ENCODE results near the gene OR1S2.
"Not testable (repeated sequence)": the region's sequence is repeated elsewhere in the genome, so short reads cannot be mapped to it uniquely, and the experiment has no call there.

Gene OR1S2, protein sequence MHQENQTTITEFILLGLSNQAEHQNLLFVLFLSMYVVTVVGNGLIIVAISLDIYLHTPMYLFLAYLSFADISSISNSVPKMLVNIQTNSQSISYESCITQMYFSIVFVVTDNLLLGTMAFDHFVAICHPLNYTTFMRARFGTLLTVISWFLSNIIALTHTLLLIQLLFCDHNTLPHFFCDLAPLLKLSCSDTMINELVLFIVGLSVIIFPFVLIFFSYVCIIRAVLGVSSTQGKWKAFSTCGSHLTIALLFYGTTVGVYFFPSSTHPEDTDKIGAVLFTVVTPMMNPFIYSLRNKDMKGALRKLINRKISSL

DNA sequence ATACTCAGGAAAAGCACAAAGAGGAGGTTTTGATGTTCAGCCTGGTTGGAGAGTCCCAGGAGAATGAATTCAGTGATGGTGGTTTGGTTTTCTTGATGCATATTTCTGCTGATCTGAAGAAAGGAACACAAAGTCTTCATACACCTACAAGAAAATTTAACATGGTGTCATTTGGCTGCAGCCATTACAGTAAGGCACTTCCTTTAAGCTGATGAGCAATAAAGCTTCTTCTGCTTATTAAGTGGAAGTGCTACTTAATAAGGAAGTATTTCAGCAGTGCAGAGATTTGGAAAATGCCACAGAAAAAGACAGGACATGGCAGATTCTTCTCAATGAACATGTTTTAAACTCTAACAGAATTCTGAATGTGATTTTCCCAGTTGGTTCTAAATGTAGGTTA is at the start of gene OR1S2:
Gene OR1S2, minus strand, starts transcription at position 101 of the 400 bp plus-strand sequence. Its CDS starts 0 bp downstream, at position 101.
- no peak for DNase-seq (ENCODE audit: low read depth)

DNA sequence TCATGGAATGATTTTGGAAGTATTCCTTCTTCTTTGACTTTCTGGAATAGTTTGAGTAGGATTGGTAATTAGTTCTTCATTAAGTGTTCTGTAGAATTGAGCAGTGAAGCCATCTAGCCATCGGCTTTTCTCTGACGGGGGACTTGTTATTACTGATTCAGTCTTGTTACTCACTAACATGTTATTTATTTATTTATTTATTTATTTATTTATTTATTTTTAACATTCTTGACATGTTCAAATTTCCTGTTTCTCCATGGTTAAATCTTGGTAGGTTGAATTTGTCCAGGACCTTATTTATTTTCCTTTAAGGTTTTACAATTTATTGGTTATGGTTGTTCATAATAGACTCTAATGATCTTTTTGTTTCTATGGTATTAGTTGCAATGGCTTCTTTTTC is 40.0 kb upstream of the OR1S2 start:
- DNase-seq (ENCODE audit: low read depth) = no peak

DNA sequence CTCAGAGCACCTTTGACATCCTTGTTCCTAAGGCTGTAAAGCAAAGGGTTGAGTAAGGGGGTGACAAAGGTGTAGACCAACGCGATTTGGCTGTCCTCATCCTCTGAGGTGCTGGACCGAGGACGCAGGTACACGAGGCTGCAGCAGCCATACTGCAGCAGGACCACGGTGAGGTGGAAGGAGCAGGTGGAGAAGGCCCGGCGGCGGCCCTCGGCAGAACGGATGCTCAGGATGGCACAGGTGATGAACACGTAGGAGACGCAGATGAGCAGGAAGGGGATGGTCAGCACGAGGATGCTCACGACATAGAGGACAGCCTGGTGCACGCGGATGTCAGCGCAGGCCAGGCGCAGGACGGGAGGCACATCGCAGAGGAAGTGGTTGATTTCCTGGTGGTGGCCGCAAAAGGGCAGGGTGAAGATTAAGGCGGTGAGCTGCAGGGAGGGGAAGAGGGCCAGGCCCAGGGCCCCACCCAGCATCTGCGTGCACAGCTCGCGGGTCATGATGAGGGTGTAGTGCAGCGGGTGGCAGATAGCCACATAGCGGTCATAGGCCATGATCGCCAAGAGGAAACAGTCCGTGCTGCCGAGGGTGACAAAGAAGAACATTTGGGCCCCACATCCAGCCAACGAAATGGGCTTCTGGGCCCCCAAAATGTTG is 24.1 kb upstream of the OR1S2 start:
- no peak for DNase-seq (ENCODE audit: low read depth)

DNA sequence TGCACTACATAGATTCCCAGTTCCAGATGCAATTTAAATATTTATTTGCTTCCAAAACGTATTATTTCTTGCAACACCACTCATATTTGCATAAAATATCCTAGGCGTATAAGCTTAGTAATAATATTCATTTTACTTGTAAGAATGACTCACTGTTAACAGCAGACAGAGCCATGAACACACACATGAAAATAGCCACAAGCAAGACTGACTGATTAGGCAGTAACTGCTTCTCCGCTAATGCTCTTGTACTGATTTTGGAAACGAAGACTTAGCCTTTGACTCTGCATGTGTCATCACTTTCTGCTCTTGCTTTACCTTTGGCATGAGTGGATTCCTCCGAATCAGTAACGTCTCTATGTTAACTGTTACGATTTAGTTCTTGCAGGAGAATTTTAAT is 18.8 kb upstream of the OR1S2 start:
- DNase-seq (ENCODE audit: low read depth) = no peak

DNA sequence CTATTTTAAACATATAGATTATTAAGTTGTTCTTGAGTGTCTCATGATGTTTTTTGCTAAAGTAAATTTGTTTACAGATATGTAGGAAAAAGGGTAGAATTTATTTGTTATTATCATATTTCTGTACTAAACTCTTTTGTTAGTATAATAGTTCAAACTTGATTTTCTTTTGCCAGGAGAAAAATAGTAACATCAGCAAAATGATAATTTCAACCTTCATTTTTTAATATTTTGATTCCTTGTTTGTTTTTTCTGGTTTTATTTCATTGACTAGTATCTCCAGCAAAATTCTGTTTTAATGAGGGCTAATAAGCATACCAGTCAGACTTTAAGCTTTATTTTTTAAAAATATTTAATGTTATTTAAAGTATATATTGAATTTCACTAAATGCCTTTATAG is 12.5 kb upstream of the OR1S2 start:
- DNase-seq (ENCODE audit: low read depth) = no peak

DNA sequence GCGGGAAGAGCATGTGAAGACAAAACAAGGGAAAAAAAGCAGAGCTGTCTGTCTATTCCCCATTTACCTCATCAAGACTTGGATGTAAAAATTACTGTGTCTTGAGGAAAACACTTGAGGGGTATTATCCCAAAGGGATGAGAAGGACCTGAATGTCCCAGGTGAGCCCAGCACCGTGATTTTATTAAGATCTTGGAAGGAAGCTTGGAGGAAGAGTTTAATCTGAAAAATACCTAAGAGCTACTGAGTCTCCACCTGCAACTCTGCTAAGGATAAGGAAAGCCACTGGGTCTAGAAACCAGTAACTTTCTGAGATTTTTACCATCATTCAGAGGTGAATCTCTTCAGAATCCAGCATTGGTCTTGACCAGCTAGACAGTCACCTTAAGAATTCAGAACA is 8.5 kb upstream of the OR1S2 start, which contains the start of gene OR1S1:
Gene OR1S1, plus strand, starts transcription at position 301 of the 400 bp plus-strand sequence.
- DNase-seq (ENCODE audit: low read depth) = not testable (repeated sequence)

DNA sequence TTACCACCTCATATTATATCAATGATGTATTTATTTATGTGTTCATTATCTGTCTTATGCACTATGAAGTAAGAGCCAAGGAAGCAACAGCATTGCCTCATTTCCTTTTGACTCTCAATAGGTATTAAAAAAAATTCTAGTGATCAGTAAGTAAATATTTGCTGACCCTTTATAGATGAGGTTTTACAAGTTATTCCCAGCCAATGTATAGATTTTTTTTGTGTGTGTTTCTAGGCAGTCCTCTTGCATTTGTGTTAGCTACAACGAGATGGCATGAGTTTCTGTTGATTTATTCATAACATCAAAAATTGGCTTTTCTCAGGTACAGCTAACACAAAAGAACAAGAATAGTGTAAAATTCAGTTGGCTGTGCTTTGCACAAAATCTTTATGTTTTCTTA is 4.7 kb downstream of the OR1S2 start:
- DNase-seq (ENCODE audit: low read depth) = no peak

DNA sequence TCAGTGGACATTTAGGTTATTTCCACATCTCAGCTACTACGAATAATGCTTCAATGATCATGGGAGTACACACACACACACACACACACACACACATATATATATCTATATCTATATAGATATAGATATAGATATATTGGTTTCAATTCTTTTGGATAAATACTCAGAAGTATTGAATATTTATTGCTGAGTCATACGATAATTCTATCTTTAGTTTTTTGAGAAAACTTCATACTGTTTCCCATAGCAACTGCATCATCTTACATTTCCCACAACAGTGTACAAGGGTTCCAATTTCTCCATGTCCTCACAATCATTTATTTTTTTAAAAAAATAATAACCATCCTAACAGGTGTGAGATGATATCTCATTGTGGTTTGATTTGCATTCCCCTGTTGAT is 8.0 kb downstream of the OR1S2 start:
- no peak for DNase-seq (ENCODE audit: low read depth)

DNA sequence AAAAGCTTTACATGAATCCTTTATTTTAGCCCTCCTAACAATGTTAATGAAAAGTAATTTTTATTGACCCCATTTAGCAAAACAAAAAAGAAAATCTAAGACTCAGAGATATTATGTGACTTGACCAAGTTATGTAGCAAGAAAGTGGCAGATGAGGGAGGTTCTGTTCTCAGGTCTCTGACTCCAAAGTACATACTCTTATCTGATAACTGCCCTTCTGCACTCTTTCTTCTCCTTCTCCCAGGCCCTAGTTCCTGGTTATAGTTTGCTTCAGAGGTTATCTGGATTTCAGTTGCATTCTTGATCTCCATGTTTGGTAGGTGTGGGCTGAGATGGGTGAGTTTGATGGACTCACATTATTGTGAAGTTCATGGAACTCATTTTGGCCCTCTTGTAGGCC is 10.6 kb downstream of the OR1S2 start:
- no peak for DNase-seq (ENCODE audit: low read depth)

DNA sequence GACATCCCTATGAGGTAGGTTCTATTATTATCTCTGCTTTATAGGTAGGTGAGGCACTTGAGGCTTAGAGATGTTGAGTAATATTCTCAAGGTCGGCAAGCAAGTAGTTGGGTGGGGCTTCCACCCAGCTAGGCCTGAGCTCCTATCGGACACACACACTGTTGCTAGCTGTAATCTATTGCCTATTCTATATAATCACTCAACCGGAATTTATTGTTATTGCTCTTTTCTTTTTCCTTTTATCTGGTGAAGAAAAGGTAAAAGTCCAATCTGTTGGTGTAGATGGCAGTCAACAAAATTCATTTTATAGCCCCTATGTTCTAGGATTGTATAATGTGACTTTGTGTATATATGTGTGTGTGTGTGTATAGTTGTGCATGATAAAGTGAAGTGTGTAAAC is 11.7 kb downstream of the OR1S2 start:
- no peak for DNase-seq (ENCODE audit: low read depth)

DNA sequence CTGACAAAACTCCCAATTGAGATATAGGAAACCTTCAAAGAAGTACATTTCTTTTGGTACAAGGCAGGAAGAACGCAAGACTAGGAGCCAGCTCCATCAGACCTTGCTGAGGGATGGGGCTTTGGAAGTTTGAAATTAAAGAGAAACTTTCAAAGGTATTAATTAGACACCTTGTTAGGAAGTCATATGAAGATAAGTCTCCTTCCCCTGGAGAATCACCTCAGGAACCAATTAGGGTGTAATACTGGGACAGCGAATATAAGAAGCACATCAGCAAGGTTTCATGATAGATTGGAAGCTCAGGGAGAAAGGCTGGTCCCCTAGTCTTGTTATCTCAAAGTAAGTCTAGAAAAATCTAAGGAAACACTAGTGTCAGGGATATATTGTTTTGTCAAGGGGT is 15.2 kb downstream of the OR1S2 start, which contains the start of gene OR9Q2:
Gene OR9Q2, plus strand, starts transcription at position 301 of the 400 bp plus-strand sequence. CDS start 1,421 bp downstream, outside the sequence.
- DNase-seq (ENCODE audit: low read depth) = no peak

DNA sequence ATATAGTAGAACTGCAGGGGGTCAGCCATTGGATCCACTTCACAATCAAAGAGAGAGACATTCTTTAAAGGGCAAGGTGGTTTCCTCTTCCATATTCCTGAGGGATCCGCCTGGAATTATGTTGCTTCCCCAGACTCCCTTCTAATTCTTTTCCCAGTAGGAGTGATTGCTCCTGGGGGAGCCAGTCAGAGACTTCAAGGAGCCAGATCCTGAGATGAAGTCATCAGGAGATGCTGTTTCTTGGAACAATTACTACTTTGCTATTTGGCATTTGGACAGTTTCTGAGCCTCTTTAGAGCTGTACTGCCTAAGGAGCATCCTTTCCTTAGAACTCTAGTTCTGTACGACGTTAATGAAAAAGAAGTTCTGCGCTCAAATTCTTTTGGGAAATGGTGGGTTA is 17.0 kb downstream of the OR1S2 start:
- no peak for DNase-seq (ENCODE audit: low read depth)

DNA sequence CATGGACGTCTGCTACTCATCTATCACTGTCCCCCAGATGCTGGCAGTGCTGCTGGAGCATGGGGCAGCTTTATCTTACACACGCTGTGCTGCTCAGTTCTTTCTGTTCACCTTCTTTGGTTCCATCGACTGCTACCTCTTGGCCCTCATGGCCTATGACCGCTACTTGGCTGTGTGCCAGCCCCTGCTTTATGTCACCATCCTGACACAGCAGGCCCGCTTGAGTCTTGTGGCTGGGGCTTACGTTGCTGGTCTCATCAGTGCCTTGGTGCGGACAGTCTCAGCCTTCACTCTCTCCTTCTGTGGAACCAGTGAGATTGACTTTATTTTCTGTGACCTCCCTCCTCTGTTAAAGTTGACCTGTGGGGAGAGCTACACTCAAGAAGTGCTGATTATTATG is 24.3 kb downstream of the OR1S2 start:
- no peak for DNase-seq (ENCODE audit: low read depth)

DNA sequence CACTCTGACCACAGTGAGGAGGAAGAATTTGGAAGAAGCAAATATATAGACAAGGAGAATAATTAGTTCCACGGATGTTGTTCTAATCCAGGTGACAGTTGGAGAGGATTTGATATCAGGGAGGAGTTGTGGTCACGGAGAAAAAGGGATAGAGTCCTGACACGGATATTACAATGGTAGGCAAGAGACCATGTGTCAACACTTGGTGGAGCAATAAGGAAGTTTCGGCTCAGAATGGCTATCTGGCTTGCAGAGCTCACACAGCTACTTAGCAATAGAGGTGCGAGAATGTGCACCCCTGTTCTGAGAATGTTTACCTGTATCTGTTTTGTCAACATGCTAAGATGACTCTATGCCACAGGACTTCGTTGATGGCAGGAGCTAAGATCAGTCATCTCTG is 25.5 kb downstream of the OR1S2 start:
- no peak for DNase-seq (ENCODE audit: low read depth)

DNA sequence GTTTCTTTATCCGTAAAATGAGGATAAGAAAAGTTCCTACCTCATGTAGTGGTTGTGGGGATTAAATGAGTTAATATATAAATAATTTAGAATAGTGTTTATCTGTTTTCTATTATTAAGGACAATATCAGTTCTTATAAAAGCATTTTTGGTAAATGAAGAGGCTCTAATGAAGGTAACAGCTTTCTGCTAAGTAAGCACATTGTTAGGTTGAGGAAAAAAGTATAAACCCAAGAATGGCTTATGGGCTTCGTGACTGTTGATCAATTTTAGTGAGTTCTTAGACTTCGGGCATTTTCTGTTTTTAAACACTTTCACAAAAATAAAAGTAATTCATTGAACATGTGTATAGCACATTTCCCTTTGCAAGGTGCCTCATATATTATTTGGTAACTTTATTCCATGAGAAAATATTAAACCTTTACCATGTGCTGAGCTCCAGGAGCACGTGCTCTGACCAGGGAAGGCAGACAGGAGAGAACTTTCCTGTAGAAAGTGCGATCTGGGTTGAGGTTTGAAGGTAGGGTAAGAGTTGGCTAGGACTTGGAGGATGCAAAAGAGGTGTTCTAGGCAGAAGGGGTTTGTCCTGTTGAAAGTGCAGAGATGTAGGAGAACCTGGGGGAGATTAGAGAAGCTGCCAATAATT is 26.4 kb downstream of the OR1S2 start:
- DNase-seq (ENCODE audit: low read depth) = no peak

DNA sequence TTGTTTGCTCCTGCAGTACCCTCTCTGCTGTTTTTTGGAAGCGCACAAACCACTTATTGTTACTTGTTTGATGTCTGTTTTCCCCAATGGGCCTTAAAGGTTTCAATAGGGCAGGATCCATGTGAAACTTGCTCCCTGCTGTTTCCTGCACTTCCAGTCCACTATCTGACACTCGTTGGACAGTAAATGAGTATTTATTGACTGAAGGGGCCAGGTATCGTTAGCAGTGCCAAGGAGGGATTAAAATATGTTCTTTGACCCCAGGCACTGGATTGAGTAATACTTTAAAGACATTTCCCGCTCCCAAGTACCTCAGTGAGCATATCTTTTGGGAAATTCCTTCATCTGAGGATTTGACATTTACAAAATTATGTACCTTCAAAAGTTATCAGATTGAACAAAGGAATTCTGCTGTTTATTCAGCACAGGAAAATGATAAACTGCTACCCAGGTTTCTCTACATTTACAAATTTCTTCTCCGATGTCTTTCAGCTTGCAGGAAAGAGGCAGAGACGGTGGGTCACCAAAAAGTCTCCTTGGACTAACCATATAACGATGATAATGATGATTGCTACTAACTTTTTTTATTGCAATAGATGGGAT is 38.3 kb downstream of the OR1S2 start:
- DNase-seq (ENCODE audit: low read depth) = no peak

DNA sequence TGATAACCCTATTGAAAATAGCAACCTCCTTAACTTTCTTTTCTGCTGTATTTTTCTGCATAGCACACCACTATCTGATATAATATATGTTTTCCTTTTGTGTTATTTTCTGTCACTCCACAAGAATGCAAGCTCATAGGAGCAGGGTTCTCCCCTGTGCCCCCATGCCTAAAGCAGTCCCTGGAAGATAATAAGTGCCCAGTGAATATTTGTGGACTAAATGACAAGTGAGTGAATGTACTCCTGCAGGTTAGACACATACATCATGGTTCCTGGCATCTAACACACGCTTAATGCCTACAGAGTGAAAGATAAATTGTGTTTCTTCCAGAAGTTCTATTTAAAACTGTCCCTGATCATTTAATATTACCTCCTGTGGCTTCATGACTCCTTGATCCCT is 39.0 kb downstream of the OR1S2 start:
- DNase-seq (ENCODE audit: low read depth) = no peak

DNA sequence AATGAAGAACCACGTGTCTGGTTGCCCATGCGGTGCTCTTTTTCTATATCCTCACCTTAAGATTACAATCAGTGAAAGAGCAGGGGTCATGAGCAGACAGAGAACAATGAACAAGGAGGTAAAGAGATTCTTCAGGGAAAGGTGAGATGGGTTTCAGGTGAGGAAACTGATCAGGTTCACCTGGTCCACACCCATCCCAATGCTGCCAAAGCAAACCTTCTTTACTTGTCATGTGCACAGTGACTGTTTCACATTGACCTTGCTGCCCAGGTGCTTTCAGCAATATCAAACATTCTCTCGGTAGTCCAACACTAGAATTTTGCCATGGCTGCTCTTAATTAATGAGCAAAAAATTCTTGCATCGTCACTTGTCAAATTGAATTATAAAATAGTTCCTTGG is 39.6 kb downstream of the OR1S2 start:
- no peak for DNase-seq (ENCODE audit: low read depth)
